CD4-positive, alpha-beta T cell treated with Interleukin-17A for 4 hours (primary cell): ENCODE data around the gene TECPR2.

Experiments used
- DNase-seq: peaks from one replicate; pipeline ENCODE4 v3.0.0-alpha.2; 2020; ENCODE audit warnings: mixed read lengths

The TECPR2 gene

DNA sequence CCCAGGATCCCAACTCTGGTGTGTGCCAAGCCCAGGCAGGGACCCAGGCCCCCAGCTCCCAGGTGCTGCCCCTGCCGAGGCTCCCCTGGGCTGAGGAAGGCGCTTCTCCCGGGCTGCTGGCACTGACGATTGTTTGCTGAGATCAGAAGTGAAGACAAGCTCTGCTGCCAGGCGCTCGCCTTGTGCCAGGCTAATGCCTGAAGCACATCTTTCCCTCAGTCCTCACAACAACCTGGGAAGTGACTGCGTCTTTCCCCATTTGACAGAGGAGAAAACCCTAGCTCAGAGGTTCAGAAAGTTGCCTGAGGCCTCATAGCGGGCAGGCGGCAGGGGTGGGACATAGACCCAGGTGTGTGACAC is 110.0 kb downstream of the TECPR2 start:
- DNase-seq = no peak

DNA sequence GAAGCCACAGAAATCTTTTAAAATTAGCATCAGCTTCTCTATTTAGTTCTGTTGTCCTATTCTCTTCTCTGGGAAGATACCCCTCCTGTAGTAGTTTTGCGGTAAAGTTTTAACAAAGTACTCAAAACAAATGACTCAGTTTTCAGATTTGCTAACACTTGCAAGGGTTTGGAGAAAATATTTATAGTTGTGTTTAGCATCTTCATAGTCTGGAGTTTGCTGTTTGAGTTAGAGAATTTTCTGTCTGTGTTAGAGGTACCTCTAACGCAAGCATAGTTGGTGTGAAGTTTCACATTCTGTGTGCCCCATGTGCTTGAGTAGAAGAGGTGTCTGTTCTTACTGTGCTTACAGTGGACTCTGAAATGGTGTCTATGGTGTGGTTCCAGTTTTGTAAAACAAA is 110.8 kb downstream of the TECPR2 start:
- DNase-seq = no peak

DNA sequence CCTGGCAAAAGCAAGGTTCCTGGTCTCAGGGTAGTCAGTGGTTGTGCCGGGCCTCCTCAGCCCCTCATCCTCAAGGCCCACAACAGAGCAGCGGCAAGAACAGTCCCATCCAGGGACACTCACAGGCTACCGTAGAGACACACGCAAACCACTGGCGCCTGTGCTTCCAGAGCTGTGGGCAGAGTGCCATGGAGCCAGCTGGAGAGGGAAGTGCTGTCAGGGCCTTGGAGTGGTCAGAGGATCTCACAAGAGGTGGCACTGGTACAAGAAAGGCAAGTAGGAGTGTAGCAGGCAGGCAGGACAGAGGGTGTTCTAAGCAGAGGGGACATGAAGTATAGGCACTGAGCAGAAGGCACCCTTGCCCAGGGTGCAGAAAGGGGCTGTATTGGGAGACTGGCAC is 112.2 kb downstream of the TECPR2 start:
- DNase-seq = no peak

DNA sequence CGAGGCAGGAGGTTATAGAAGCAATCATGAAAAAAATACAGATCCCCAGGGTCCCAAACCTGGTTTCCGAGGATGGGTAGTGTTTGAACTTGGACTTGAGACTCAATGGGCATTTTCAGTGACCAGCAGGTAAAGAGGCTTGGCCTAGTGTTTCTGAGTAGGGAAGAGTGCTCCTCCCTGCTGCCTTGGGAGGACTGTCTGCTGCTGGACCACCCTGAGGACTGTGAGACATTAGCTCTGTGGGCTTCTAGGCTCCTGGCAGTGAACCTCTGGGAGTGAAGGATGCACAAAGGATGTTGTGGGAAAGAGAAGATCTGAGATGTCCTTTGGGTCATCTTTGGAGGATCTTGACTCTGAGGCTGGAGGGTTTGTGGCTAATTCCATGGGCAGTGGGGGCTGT is 116.4 kb downstream of the TECPR2 start:
- no peak for DNase-seq

DNA sequence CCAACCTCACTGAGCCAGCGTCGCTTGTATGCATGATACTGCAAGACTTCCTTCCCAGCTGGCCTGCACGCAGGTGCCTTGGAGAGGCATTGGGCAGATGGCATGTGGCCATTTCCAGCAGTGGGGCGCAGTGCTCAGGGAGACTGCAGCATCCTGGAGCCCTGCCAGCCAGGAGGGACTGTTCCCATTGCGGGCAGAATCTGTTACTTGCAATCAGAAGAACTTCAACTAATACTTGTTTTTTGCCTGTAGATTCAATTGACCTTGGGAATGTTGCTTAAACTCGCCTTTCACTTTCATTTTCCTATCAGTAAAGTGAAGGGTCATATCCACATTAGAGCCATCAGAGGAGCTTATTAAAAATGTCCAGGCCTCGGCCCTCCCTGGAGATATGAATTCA is 117.0 kb downstream of the TECPR2 start:
- DNase-seq = no peak

DNA sequence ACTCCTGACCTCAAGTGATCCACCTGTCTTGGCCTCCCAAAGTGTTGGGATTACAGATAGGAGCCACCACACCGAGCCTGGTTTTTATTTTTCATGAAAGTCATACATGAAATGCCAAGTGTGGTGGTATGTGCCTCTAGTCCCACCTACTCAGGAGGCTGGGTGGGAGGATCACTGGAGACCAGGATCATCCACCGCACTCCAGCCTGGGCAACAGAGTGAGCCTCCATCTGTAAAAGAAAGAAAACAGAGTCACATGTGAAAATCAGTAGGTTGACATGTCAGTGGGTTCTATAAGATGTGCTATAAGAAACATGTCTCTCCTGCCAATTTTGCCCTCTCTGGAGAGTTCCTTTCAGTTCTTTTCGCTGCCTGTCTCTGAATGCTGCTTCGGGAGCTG is 118.6 kb downstream of the TECPR2 start:
- DNase-seq = no peak

DNA sequence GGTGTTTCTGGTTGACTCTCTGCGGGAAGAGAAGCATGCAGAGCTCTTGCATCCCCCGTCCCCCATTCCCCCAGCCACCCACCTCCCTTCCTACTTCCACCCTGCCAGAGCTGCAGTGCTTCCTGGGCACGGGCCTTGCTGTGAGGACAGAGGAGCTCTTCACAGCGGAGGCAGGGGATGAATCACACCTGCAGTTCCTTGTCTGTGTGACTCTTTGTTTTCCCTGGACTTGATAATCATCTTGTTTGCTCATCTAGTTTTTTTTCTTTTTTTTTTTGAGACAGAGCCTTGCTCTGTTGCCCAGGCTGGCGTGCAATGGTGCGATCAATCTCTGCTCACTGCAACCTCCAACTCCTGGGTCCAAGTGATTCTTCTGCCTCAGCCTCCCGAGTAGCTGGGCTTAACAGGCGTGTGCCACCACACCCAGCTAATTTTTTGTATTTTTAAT is 119.1 kb downstream of the TECPR2 start:
- DNase-seq = no peak

DNA sequence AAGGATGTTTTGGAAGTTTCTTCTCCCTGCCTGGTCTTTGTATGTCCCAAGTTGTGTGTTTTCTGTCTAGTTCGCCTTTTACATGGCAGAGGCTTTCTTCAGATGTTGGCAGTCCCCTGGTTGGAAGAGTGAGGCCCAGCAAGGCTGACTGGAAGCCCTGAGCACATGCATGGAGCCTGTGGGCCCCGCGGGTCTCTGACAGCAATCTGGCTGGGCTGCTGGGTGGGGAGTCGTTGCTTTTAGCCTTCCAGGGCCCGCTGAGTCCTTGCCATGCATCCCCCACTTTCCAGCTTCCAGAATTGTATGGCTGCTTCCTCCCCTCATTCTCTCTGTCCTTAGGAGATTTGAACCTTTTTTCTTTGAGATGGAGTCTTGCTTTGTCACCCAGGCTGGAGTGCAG is 121.6 kb downstream of the TECPR2 start:
- no peak for DNase-seq

DNA sequence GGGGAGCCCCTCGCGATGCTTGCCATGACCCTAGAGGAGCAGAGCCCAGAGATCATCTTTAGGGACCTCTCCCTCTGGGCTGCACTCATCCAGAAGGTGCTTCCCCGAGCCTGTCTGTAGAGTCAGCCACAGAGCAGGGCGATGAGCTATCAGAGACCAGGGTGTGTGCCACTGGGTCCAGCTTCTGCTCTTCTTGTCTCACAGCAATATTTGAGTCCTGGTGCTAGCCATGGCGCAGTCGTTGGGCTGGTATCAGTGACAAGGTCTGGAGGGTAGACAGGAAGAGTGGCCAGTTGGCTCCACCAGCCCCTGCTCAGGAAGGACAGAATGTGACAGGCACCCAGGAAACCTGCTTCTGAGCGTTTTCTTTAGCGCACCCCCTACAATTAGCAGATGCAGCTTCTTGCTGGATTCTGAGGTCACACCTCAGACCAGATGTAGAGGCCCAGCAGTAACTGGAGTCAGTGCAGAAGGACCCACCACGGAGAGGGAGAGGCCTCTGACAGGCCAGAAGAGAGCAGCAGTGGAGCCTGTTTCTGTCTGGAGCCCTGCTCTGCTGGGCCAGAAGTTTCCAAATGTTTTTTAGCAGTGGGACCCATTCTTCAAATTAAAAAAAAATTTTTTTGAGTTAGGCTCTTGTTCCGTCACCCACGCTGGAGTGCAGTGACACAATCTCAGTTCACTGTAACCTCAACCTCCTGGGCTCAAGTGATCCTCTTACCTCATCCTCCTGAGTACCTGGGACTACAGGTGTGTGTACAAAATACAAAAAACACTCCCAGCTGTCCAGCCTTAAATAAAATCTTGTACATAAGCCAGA is 123.2 kb downstream of the TECPR2 start:
- DNase-seq = no peak

DNA sequence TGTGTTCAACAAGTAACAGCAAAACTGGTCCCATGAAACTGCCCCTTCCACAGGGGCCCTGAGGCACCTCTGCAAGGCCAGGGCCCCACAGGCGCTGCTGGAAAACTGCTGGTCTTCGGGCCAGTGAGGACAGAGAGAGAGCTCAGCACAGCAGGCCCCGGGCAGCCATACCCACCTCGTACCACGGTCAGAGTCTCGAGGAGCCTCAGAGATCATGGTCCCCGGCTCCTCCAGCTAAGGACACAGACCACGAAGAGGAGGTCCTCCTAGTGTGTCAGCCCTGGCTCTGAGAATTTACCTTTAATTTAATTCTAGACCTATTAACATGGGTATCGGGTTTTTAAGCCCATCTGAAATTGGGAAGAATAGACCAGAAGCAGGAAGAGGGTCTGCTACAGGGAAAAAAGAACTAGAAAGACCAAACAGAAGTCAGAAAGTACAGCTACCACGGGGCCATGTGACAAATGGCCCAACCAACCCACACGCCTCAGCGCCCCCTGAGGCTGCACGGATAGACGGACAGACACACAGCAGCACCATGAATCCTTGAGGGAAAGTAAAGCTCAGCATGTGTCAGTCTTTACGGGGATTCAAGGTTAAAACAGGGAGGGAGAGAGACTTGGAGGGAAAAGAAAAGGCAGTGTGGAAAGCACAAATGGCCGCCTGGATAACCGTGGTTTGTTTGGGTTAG is 123.9 kb downstream of the TECPR2 start:
- DNase-seq = no peak

DNA sequence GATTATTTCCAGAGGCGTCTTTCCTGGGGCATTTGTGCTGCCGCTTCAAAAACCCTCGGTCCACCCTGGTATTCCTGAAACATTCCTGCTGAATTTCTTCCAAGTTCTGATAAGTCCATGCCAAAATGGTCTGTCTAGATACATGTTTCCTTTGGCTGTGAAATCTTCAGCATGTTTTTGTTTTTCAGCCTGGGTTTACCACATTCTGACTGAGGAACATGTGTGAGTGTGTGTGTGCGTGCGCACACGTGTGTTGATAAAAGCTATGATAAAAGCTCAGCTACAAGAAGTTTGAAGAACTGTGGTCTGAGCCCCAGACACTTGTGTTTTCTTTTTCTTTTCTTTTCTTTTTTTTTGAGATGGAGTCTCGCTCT is 124.5 kb downstream of the TECPR2 start:
- no peak for DNase-seq

DNA sequence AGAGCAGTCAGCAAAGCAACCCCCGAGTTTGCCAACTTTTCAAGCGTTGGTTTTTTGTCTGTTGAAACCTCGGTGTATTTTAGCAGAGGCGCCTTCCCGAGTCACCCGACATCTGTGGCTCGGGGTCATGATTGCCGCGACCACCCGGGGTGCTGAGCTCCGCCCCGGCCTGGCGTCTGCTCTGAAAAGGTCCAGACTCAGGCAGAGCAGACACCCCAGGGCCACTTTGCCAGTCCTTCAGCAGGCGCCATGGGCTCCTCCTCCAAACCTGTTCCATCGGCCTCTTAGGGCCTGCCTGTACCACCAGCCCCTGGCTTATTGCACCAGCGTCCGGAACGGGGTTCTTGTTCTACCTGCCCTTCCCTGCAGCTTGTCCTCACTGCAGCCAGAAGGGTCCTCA is 127.7 kb downstream of the TECPR2 start:
- no peak for DNase-seq

DNA sequence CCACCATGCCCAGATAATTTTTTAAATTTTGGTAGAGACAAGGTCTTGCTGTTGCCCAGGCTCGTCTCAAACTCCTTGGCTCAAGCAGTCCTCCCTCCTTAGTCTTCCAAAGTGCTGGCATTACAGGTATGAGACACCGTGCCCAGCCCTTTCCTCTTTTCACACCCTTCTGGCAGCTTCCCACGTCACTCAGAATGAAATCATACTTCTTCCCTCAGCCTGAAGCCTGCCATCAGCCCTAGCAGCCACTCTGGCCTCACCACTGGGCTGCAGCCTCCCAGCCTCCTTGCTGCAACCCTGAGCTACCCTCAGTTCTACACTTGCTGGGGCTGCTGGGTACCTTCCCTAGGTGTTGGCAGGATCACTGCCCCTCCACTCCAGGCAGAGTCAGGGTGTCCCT is 128.6 kb downstream of the TECPR2 start:
- no peak for DNase-seq

DNA sequence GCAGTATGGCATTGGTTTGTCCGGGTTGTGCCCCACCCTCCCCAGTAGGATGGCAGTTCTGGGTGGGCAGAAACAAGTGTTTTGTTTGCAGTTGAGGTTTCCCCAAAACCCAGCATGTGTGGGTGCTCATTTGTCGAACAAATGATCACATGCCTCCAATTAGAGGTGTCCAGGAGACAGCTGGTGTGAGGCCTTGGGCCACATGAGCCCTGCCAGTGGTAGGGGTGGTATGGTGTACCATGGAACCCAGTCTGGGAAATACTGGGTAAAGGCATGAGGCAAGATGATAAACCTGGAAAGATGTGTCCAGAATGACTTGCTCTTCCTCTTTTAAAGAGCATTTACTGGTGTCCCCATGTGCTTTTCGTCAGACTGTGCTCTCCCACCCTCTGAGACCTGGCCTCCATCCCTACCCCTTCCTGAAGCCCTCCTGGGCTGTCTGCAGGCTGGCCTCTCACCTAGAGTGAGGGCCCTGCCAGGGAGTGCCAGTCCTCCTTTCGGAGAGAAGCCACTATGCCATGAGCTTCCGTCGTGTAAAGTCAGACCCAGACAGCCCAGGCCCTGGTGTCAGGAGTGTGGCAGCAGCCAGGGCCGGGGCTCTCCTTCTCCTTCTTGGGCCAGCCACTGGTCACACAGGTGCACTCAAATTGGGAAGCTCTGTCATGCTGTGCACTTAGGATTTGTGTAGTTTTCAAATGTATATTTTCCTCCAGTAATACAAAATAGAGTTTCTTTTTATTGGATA is 129.2 kb downstream of the TECPR2 start:
- DNase-seq = no peak

DNA sequence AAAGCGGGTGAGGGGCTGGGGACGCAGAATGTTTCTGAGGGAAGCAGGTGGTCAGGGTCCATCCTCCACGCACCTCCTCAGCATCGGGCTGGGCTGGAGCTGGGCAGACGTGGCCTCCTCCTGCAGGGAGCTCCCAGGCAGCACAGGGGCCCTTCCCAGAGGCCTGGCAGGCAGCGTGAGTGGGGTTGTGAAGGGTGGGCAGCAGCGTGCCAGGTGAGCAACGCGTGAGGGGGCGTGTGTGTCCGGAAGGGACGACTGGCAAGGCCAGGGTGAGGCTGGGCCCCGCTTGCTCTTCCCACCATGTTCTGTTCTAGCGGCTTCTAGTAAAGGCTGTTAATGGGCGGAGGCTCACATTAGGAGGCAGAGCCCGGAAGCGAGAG is 129.8 kb downstream of the TECPR2 start:
- no peak for DNase-seq

DNA sequence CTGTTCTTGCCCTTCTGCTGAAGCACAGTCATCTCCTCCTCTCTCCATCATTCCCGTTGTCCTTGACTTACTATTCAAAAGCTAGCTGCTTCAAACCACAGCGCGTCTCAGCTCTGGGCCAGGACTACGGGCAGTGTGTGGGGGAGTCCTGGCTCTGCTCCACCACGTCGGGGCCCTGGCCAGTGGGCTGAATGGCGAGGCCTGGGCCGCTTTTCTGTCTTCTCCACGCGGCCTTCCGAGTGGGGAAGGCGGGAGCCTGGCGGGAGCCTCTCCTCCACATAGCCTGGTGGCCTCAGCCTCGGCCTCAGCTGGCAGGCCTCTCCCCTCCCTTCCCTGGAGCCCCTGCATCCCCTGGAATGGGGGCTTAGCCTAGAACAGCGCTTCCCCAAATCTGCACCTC is 130.4 kb downstream of the TECPR2 start:
- no peak for DNase-seq

DNA sequence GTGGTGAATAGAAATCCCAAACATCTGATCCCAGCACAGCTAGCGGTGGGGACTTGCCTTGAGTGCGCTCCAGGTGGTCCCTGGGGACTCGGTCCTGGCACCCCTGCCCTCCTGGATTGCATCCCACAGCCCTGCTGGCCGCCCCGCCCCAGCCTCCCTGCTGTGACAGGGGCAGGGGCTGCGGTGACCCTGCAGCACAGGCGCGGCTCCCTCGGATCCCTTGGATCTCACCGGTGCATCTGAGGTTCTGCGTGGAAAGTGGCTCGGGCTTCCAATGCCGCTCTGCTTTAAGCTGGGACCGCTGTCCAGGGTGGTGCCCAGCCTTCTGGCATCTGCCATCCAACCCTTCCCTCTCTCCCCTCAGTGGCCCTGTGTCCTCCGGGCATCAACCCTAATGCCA is 130.8 kb downstream of the TECPR2 start:
- DNase-seq = no peak

DNA sequence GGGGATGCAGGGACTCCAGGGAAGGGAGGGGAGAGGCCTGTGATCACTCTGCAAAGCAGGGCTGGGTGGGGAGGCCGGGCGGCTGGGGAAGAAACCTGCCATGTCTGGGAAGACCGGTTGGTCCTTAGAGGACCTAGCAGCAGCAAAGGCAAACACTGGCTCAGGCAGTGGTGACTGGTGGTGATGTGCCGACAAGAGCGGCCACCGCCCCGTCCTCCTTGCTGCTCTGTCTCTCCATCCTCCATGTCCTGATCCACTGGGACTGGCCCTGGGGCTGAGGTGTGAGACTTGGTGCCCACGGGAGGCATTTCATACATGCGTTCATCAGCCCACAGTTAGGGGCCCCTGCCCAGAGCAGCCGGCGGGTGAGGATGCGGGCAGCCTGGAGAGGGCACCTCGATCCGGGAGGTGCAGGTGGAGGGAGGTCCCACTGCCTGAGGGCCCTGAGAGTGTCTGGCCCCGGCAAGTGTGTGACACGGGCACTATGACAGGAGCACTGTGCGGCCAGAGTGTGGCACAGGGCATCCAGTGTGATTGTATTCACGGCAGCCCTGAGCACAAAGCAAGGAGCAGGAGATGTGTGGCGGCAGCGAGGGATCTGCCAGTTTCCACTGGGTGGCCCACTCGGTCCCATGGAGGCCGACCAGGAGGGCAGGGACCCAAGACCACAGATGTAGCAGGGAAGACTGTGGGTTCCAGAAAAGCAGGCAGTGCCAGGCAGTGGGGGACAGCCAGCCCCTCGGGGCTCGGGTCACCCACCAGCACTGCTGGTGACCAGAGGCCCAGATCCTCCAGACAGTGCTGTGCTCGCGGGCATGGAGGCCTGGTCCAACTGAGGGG is 133.0 kb downstream of the TECPR2 start:
- no peak for DNase-seq

DNA sequence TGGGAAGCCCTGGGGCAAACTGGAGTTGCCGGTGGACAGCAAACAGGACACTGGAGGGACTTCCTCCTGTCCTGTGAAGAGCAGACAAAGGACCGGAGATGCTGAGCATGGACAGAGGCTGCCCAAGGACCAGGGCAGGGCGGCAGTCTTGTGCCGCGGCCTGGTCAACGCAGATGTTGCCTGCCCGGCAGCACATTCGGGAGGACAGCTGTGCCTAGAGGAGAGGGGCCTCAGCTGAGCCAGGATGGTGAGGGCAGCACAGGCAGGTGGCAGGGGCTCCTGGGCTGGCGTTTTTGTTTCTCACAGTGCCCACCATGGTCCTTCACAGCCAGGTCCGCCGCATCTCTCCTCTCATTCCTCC is 133.6 kb downstream of the TECPR2 start:
- no peak for DNase-seq

DNA sequence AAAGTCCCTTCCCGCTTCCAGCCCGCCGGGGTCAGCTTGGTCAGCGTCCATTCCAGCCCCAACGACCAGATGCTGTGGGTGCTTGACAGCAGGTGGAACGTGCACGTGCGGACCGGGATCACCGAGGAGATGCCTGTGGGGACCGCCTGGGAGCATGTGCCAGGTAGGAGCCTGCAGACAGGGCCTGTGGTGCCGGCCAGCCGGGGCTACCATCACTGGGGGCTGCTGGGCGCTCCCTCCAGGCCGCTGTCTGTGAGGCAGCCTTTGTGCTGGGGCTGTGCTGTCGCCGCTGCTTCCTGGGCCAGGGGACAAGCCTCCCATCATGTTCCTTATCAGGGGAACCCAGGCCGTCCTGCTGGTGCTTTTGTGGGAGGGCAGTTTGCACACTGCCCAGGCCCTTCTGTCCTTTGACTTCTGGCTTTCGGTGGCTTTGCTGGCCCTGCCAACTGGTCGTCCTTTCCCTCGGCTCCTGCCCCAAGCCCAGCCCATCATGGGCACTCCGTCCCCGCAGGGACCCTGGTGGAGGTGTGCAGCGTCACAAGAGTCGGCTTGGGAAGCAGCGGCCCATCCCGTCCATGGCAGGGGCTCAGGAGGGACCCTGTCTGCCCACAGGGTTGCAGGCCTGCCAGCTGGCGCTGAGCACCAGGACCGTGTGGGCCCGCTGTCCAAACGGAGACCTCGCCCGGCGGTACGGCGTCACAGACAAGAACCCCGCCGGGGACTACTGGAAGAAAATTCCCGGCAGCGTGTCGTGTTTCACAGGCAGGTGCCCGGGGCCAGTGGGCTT is 134.4 kb downstream of the TECPR2 start:
- no peak for DNase-seq

DNA sequence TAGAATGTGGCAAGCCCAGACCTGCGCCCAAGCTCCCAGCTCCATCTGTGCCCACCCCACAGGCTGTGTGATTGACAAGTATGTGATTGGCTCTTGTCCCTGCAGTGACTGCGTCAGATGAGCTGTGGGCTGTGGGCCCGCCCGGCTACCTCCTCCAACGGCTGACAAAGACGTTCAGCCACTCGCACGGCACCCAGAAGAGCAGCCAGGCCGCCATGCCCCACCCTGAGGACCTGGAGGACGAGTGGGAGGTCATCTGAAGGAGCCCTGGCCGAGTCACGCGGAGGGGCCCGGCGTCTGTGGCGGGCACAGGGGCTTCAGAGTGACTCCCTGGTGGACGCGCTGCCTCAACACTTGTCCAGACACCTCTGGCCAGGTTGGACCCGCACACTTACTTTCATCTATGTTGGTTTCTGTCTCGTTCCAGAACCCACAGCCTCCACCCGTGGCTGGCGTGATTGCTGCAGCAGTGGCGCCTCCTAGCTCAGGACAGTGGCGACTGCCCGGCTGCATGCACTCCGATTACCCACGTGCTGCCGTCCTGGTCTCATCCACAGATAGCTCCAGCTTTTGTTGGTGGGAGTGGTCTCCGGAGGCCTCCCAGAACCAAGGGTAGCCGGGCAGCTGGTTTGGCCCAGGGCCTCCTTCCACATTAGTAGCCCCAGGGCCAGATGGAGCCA is 135.4 kb downstream of the TECPR2 start:
- no peak for DNase-seq
